B cell (primary cell): ENCODE measurements around the gene FAM53C. TPM values are rescaled to one million over a fixed set of nuclear protein-coding genes. Genes with fewer than 3 reads are reported as not detected.

Experiments
- ATAC-seq: fragments of 200-7000 bp; cut with Tn5 transposase; one replicate; pipeline ENCODE4 v1.10.0; 2021; ENCODE audit warnings: low read depth, mild to moderate bottlenecking, moderate number of reproducible peaks, moderate library complexity
- CTCF ChIA-PET: fragments of 350-600 bp; sonication (Branson Sonifier 250); formaldehyde crosslinking; loops from one replicate; lab custom pipeline; 2021; ENCODE audit warnings: antibody characterized with exemption, inconsistent platforms; lab: Charles Lee
- POLR2A ChIA-PET: fragments of 350-600 bp; sonication (Branson Sonifier 250); formaldehyde crosslinking; loops from one replicate; lab custom pipeline; 2021; ENCODE audit warnings: antibody characterized with exemption; lab: Charles Lee
- DNase-seq: peaks from one replicate; pipeline ENCODE4 v3.0.0; 2013
- H2AFZ ChIP-seq: 2 replicates; pipeline ENCODE4 v1.6.1; 2012; ENCODE audit warnings: mild to moderate bottlenecking, low read depth, low read length; ENCODE audit not compliant: insufficient read depth, poor library complexity, severe bottlenecking
- H3K27ac ChIP-seq, 2 donors: 1 replicate in 1 of 2; 2 replicates in 1 of 2; pipeline ENCODE4 v1.5.1; 2012 to 2013; ENCODE audit warnings: low read length in 2 of 2, mild to moderate bottlenecking in 2 of 2, moderate library complexity in 1 of 2
- H3K27me3 ChIP-seq, 4 experiments: fragments of 200-600 bp in 1 of 4; sonication (generic) in 1 of 4; replicated peaks in 1 of 4; 1 replicate in 2 of 4; 2 replicates in 2 of 4; pipeline versions ENCODE4 v1.6.1 to v1.7.0; 2013 to 2016; ENCODE audit warnings: low read length in 3 of 4, mild to moderate bottlenecking in 2 of 4, mixed read lengths in 1 of 4, moderate library complexity in 1 of 4; ENCODE audit not compliant: insufficient read depth in 4 of 4, control insufficient read depth in 3 of 4; ENCODE audit errors: control extremely low read depth in 1 of 4
- H3K36me3 ChIP-seq, 2 experiments: replicated peaks in 1 of 2; 1 replicate in 1 of 2; 2 replicates in 1 of 2; pipeline versions ENCODE4 v1.6.1 to v1.7.1; 2013; ENCODE audit warnings: low read length in 1 of 2; ENCODE audit not compliant: insufficient read depth in 2 of 2, control insufficient read depth in 1 of 2; ENCODE audit errors: control extremely low read depth in 1 of 2, extremely low read depth in 1 of 2
- H3K4me1 ChIP-seq, 2 donors: fragments of 200-600 bp in 1 of 2; sonication (generic) in 1 of 2; 1 replicate in 1 of 2; 2 replicates in 1 of 2; pipeline versions ENCODE4 v1.5.1 to v1.6.1; 2013 to 2017; ENCODE audit warnings: low read length in 2 of 2; ENCODE audit not compliant: control insufficient read depth in 2 of 2, insufficient read depth in 2 of 2
- H3K4me2 ChIP-seq: replicated peaks from 2 replicates; pipeline ENCODE3; 2012; ENCODE audit warnings: mild to moderate bottlenecking, low read depth, low read length; ENCODE audit not compliant: poor library complexity, severe bottlenecking
- H3K4me3 ChIP-seq, 5 experiments: fragments of 200-600 bp in 1 of 5; sonication (generic) in 1 of 5; 1 replicate in 3 of 5; 2 replicates in 2 of 5; pipeline versions ENCODE4 v1.5.1 to v1.7.0; 2011 to 2016; ENCODE audit warnings: low read length in 4 of 5, mild to moderate bottlenecking in 4 of 5, low read depth in 2 of 5, control low read depth in 1 of 5, moderate library complexity in 1 of 5; ENCODE audit not compliant: insufficient read depth in 1 of 5; ENCODE audit errors: control extremely low read depth in 1 of 5, extremely low read depth in 1 of 5
- H3K79me2 ChIP-seq: fragments of 200-600 bp; sonication (generic); one replicate; pipeline ENCODE4 v1.6.0; 2016; ENCODE audit warnings: low read length; ENCODE audit not compliant: control insufficient read depth, insufficient read depth
- H3K9ac ChIP-seq: fragments of 200-600 bp; sonication (generic); 2 replicates; pipeline ENCODE4 v1.6.1; 2017; ENCODE audit warnings: mild to moderate bottlenecking, low read length, moderate library complexity
- H3K9me3 ChIP-seq, 3 donors: one replicate each; pipeline versions ENCODE4 v1.6.1 to v1.7.1; 2013; ENCODE audit warnings: low read length in 2 of 3; ENCODE audit not compliant: control insufficient read depth in 2 of 3, insufficient read depth in 1 of 3; ENCODE audit errors: control extremely low read depth in 1 of 3
- H4K20me1 ChIP-seq: 2 replicates; pipeline ENCODE4 v1.6.0; 2012; ENCODE audit warnings: mild to moderate bottlenecking, low read length; ENCODE audit not compliant: insufficient read depth, control insufficient read depth, poor library complexity, severe bottlenecking
- H3K27ac Mint-ChIP-seq: one replicate; pipeline ENCODE4 v1.8.0; 2021; ENCODE audit warnings: mixed read lengths
- H3K27me3 Mint-ChIP-seq: one replicate; pipeline ENCODE4 v1.8.0; 2021; ENCODE audit warnings: mixed read lengths
- H3K4me1 Mint-ChIP-seq: one replicate; pipeline ENCODE4 v1.8.0; 2021; ENCODE audit warnings: mixed read lengths
- H3K4me3 Mint-ChIP-seq: one replicate; pipeline ENCODE4 v1.8.0; 2021; ENCODE audit warnings: mixed read lengths
- H3K9me3 Mint-ChIP-seq: one replicate; pipeline ENCODE4 v1.8.0; 2022; ENCODE audit warnings: mixed read lengths; ENCODE audit not compliant: insufficient read depth
- EZH2 ChIP-seq: IDR thresholded peaks from 2 replicates; pipeline ENCODE4 v1.6.1; 2012; ENCODE audit warnings: borderline replicate concordance, low read depth, mild to moderate bottlenecking, moderate library complexity, low read length; ENCODE audit not compliant: insufficient read depth, poor library complexity, severe bottlenecking
- WGBS: methylation state at CpG from one replicate; pipeline ENCODE4 v1.1.5; 2013; ENCODE audit warnings: missing lambda C conversion rate; ENCODE audit not compliant: insufficient coverage; 5-methylcytosine and 5-hydroxymethylcytosine counted together
- intact Hi-C: fragments of 100-400 bp; cut with micrococcal nuclease; formaldehyde crosslinking; loops from one replicate; pipeline ENCODE4 v1.10.0; 2022
- polyA plus RNA-seq: library from polyadenylated mRNA; depleted of rRNA; stranded (reverse); fragments of >200 nt; gene quantifications from 2 replicates; pipeline ENCODE4 v1.2.3, GENCODE V29; 2012
- total RNA-seq, 2 donors: library from RNA; stranded (reverse); fragments of 120-200 nt in 1 of 2; gene quantifications; 1 replicate in 1 of 2; 2 replicates in 1 of 2; pipeline versions ENCODE4 v1.2.3 to v1.2.4, GENCODE V29; 2013 to 2022
- TF ChIP-seq, protein P1 (sequence below): fragments of 200-600 bp; IDR thresholded peaks from one replicate; pipeline ENCODE4 v1.8.0; 2022; ENCODE audit warnings: antibody characterized with exemption, mild to moderate bottlenecking

The FAM53C gene
- total and polyA plus RNA-seq, 2 donors (not counting 1 experiment from before 2014, with no cell fraction given), result 29.8 to 44.9 TPM

DNA sequence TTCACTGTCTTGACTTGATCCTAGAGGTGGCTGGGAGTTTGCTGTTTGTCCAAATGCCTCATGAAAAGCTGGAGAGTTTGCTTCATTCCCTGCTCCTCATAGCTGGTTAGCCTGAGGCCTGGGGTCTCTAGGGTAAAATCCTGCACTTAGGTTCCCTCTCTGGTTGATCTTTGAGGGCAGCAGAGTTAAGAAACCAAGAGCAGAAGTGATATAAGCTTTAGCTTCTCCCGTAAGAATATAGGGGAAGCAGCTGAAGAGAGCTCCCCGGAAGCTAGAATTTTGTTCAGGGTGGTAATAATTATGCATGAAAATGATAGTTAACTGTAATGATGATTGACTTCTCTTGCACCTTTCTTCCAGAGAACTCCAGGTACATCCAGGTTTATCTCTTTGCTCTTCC is 1.4 kb downstream of the FAM53C start:
- ChIA-PET CTCF (interaction anchor here (13.4 kb wide), 1 partner anchor 12 kb away, joined by 278 read pairs; the partner anchor contains the start of gene KDM3B), POLR2A (interaction anchor here (3.1 kb wide), 1 partner anchor 14 kb away, joined by 107 read pairs; the partner anchor contains the start of gene KDM3B)
- Mint-ChIP-seq H3K4me3 (peak overlapping the region; percentile 92), H3K27ac (peak overlapping the region; percentile 81), H3K27me3 (no peaks in the 10 kb centered on the region), H3K4me1 (peaks cover 35% of the 10 kb centered on the region), H3K9me3 (no peaks in the 10 kb centered on the region)
- Histone ChIP-seq H3K79me2 (peaks cover 40% of the 10 kb centered on the region), H3K4me3 (peak overlapping the region; percentile 55 to 90 (median 67)), H3K36me3 (peaks cover 10 to 21% of the 10 kb centered on the region in 2 experiments), H3K4me1 (peaks cover 22 to 25% of the 10 kb centered on the region in 2 donors), H2AFZ (no peak overlapping the region), H3K9ac (peak overlapping the region; percentile 90), H3K27ac (peak overlapping the region; percentile 96 to 99), H4K20me1 (peaks cover 19% of the 10 kb centered on the region), H3K27me3 (no peaks in the 10 kb centered on the region), H3K4me2 (peak overlapping the region; percentile 98), H3K9me3 (no peaks in the 10 kb centered on the region)
- peak; percentile 52 for DNase-seq
- no peak for ATAC-seq
- WGBS, result 0% methylated on average over 2 of the region's 2 CpGs
- intact Hi-C loops, result loop anchor here (5.0 to 10.0 kb wide), 2 partner anchors 587 to 1835 kb away; partner anchors contain the start of genes CYSTM1 and HNRNPA0
- TF ChIP-seq, protein P1, sequence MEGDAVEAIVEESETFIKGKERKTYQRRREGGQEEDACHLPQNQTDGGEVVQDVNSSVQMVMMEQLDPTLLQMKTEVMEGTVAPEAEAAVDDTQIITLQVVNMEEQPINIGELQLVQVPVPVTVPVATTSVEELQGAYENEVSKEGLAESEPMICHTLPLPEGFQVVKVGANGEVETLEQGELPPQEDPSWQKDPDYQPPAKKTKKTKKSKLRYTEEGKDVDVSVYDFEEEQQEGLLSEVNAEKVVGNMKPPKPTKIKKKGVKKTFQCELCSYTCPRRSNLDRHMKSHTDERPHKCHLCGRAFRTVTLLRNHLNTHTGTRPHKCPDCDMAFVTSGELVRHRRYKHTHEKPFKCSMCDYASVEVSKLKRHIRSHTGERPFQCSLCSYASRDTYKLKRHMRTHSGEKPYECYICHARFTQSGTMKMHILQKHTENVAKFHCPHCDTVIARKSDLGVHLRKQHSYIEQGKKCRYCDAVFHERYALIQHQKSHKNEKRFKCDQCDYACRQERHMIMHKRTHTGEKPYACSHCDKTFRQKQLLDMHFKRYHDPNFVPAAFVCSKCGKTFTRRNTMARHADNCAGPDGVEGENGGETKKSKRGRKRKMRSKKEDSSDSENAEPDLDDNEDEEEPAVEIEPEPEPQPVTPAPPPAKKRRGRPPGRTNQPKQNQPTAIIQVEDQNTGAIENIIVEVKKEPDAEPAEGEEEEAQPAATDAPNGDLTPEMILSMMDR, result no peak
- no peak for TF ChIP-seq EZH2

DNA sequence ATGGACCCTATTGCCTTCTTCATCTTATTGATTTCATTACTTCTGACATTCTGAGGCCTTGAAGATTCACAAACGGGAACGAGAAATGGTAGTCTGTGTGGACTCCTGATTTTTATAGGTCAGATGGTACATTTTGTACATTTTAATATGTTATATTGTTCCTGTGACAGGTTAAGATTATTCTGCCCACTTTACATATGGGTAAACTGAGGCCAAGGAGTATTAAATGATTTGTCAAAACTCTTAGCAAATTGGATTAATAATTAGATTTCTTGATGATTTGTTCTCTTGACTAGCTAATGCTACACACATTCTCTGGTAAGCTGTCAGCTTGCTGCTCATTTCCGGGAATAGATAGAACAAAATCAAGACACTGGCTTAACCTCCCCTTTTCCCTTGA is 1.9 kb downstream of the FAM53C start:
- H3K79me2 ChIP-seq, result peaks cover 43% of the 10 kb centered on the region
- ATAC-seq (no peak), DNase-seq (no peak)
- no peak for TF ChIP-seq EZH2
- TF ChIP-seq, protein P1, result no peak
- peak overlapping the region; percentile 92 for H3K4me3 Mint-ChIP-seq
- H2AFZ ChIP-seq, result no peak overlapping the region
- H3K4me1 ChIP-seq, result peaks cover 22 to 25% of the 10 kb centered on the region in 2 donors
- peaks cover 19% of the 10 kb centered on the region for H4K20me1 ChIP-seq
- ChIA-PET CTCF (interaction anchor here (13.4 kb wide), 1 partner anchor 11 kb away, joined by 278 read pairs; the partner anchor contains the start of gene KDM3B), POLR2A (interaction anchor here (3.1 kb wide), 1 partner anchor 13 kb away, joined by 107 read pairs; the partner anchor contains the start of gene KDM3B)
- WGBS, result no CpG with 5 or more reads among the region's 3 CpGs
- H3K27ac Mint-ChIP-seq, result no peak overlapping the region
- intact Hi-C loops, result no loop called here
- H3K9me3 Mint-ChIP-seq, result no peaks in the 10 kb centered on the region
- H3K4me2 ChIP-seq, result peak overlapping the region; percentile 98
- H3K36me3 ChIP-seq, result peaks cover 10 to 26% of the 10 kb centered on the region in 2 experiments
- no peaks in the 10 kb centered on the region for H3K9me3 ChIP-seq
- H3K4me3 ChIP-seq, result peak overlapping the region in 3 of 5 experiments; percentile 55 to 90 (median 67)
- H3K4me1 Mint-ChIP-seq, result peaks cover 35% of the 10 kb centered on the region
- peak overlapping the region; percentile 96 to 99 for H3K27ac ChIP-seq
- peak overlapping the region; percentile 90 for H3K9ac ChIP-seq
- H3K27me3 Mint-ChIP-seq, result no peaks in the 10 kb centered on the region
- no peaks in the 10 kb centered on the region for H3K27me3 ChIP-seq
